ENCODE data around the gene ANGPTL4.
"Not testable (repeated sequence)": the region's sequence is repeated elsewhere in the genome, so short reads cannot be mapped to it uniquely, and the experiment has no call there.

ANGPTL4 gene

DNA sequence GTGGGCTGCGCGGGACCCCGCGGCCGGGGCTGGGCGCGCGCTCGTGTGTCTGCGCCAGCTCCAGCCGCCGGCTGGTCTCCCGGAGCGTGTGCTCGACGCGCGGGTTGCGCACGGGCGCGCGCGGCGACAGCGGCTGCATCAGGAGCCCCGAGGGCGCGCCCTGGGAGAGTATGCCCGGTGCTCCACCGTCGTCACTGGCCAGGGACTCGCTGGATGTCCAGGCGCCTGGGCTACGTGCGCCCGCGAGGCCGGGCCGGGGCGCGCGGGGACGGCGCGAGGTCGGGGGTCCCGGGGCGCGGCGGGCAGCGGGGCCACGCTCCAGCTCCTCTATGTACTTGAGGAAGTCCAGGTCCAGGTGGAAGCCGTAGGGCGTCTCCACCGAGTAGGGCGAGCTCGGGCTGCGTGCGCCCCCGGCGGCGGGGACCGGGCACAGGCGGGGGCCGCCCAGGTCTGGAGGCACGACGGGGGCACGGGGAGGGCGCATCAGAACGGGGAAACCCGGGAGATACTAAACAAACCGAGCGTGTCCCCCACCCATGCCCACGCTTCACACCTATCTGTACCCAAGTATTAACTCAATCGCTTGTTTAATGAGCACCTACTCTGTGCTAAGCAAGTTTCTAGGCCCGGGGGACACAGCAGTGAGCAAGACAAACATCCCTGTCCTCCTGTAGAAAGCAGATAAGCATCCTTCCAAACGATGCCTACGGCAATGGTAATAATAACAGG lies 28.4 kb upstream of the ANGPTL4 start:
- in situ Hi-C loops (cut with HindIII; ENCODE audit: low sequenced_read_pairs), result no loop called here
- no peak for DNase-seq (ENCODE audit: low read depth)
- H3K4me3 ChIP-seq (ENCODE audit: low read depth, low read length), result no peak overlapping the region
- TF ChIP-seq CTCF (IDR thresholded peaks at IDR 0.05; ENCODE audit: low read depth, low read length, missing control alignments), result peak; percentile 15

DNA sequence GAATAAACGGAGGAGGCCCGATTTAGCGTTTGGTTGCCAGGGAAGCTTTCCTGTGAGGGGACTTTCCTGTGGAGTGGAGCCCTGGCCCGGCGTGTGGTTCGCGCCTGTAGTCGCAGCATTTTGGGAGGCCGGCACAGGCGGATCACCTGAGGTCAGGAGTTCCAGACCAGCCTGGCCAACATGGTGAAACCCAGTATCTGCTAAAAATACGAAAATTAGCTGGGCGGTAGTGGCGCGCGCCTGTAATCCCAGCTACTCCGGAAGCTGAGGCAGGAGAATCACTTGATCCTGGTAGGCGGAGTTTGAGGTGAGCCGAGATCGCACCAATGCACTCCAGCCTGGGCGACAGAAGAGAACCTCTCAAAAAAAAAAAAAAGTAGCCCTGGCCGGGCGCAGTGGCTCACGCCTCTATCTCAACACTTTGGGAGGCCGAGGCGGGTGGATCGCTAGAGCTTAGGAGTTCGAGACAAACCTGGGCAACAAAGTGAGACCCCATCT lies 27.8 kb upstream of the ANGPTL4 start:
- H3K4me3 ChIP-seq (ENCODE audit: low read depth, low read length), result no peak overlapping the region
- DNase-seq (ENCODE audit: low read depth), result no peak
- no peak for TF ChIP-seq CTCF (IDR thresholded peaks at IDR 0.05; ENCODE audit: low read depth, low read length, missing control alignments)
- in situ Hi-C loops (cut with HindIII; ENCODE audit: low sequenced_read_pairs), result no loop called here

DNA sequence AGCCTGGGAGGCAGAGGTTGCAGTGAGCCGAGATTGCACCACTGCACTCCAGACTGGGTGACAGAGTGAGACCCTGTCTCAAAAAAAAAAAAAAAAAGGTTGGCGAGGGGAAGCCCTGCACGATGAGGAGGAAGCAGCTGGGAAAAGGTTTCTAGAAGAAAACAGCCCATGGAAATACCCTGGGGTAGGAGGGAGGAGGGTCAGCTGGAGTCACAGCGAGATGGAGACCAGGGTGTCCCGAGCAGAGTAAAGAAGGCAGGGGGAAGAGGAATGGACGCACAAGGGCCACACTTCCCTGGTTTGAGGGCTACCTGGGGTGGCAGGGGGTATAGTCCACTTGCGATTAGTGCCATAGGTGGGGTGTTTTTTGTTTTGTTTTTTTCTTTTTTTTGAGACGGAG lies 27.3 kb upstream of the ANGPTL4 start:
- no peak for TF ChIP-seq CTCF (IDR thresholded peaks at IDR 0.05; ENCODE audit: low read depth, low read length, missing control alignments)
- no peak overlapping the region for H3K4me3 ChIP-seq (ENCODE audit: low read depth, low read length)
- in situ Hi-C loops (cut with HindIII; ENCODE audit: low sequenced_read_pairs), result no loop called here
- no peak for DNase-seq (ENCODE audit: low read depth)

- in situ Hi-C loops (cut with HindIII; ENCODE audit: low sequenced_read_pairs), result no loop called here
- no peak for TF ChIP-seq CTCF (IDR thresholded peaks at IDR 0.05; ENCODE audit: low read depth, low read length, missing control alignments)
- no peak overlapping the region for H3K4me3 ChIP-seq (ENCODE audit: low read depth, low read length)
- no peak for DNase-seq (ENCODE audit: low read depth)
These were observed 26.2 kb upstream of the ANGPTL4 start for GRCh38 chr19:8337728-8338127.

DNA sequence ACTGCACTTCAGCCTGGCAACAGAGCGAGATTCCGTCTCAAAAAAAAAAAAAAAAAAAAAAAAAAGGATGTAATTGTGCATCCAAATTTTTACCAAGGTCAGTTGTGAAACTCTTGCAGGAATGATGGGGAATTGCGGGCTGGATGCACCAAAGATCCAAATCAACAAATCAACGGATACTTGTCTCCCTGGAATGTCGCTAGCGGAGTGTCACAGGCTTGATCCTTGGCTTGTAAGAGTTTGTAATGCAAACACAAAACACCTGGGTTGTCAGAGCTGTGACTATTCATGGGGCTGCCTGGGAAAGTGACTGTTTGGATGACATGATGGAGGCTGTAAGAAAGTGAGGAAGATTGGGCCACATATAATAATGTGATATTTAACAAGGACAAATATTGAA lies 25.1 kb upstream of the ANGPTL4 start:
- DNase-seq (ENCODE audit: low read depth), result no peak
- in situ Hi-C loops (cut with HindIII; ENCODE audit: low sequenced_read_pairs), result no loop called here
- TF ChIP-seq CTCF (IDR thresholded peaks at IDR 0.05; ENCODE audit: low read depth, low read length, missing control alignments), result no peak
- H3K4me3 ChIP-seq (ENCODE audit: low read depth, low read length), result no peak overlapping the region

GRCh38 chr19:8340341-8341096 lies 23.4 kb upstream of the ANGPTL4 start:
- no peak for DNase-seq (ENCODE audit: low read depth)
- in situ Hi-C loops (cut with HindIII; ENCODE audit: low sequenced_read_pairs), result no loop called here
- H3K4me3 ChIP-seq (ENCODE audit: low read depth, low read length), result no peak overlapping the region
- peak; percentile 30 for TF ChIP-seq CTCF (IDR thresholded peaks at IDR 0.05; ENCODE audit: low read depth, low read length, missing control alignments)

DNA sequence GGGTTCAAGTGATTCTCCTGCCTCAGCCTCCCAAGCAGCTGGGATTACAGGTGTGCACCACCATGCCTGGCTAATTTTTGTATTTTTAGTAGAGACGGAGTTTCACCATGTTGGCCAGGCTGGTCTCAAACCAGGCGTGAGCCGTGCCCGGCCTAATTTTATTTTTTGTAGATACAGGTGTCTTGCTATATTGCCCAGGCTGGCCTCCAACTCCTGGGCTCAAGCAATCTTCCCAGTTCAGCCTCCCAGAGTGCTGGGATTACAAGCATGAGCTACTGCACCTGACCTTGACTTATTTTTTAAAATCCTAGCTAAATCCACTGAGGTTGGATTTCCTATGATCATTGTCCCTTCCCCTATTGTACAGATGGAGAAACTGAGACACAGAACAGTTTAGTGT lies 22.5 kb upstream of the ANGPTL4 start:
- H3K4me3 ChIP-seq (ENCODE audit: low read depth, low read length); DNase-seq (ENCODE audit: low read depth); in situ Hi-C loops (cut with HindIII; ENCODE audit: low sequenced_read_pairs): not testable (repeated sequence)
